OCI-LY1 (cell line): ENCODE data around the gene C1orf159.

Source experiments
- H2AFZ ChIP-seq: fragments of 200-600 bp; sonication (generic), shearing (Covaris generic); 2 replicates; pipeline ENCODE4 v1.6.0; 2014; ENCODE audit warnings: antibody characterized with exemption, mild to moderate bottlenecking, low read length
- H3F3A ChIP-seq: fragments of 200-600 bp; sonication (generic), shearing (Covaris generic); 2 replicates; pipeline ENCODE4 v1.6.0; 2014; ENCODE audit warnings: mild to moderate bottlenecking, antibody characterized with exemption, low read length, moderate library complexity; ENCODE audit not compliant: insufficient read depth
- H3K27ac ChIP-seq: fragments of 200-600 bp; sonication (generic); 2 replicates; pipeline ENCODE4 v1.5.1; 2014; ENCODE audit warnings: low read length, mixed run types, mild to moderate bottlenecking, low read depth; ENCODE audit not compliant: poor library complexity, severe bottlenecking
- H3K27me3 ChIP-seq: fragments of 200-600 bp; sonication (generic); 2 replicates; pipeline ENCODE4 v1.6.0; 2014; ENCODE audit warnings: antibody characterized with exemption, mild to moderate bottlenecking, low read length, moderate library complexity; ENCODE audit not compliant: insufficient read depth
- H3K36me3 ChIP-seq: fragments of 200-600 bp; sonication (generic); 2 replicates; pipeline ENCODE4 v1.6.1; 2014; ENCODE audit warnings: mild to moderate bottlenecking, antibody characterized with exemption, low read length, moderate library complexity, mixed read lengths; ENCODE audit not compliant: insufficient read depth
- H3K4me1 ChIP-seq: fragments of 200-600 bp; sonication (generic); 2 replicates; pipeline ENCODE4 v1.5.1; 2014; ENCODE audit warnings: mild to moderate bottlenecking, low read length, moderate library complexity; ENCODE audit not compliant: insufficient read depth, severe bottlenecking
- H3K4me2 ChIP-seq: fragments of 200-600 bp; sonication (generic), shearing (Covaris generic); 2 replicates; pipeline ENCODE4 v1.6.1; 2014; ENCODE audit warnings: low read length
- H3K4me3 ChIP-seq: fragments of 200-600 bp; sonication (generic); 2 replicates; pipeline ENCODE4 v1.5.1; 2014; ENCODE audit warnings: low read length, low read depth, mild to moderate bottlenecking, mixed read lengths; ENCODE audit not compliant: poor library complexity, severe bottlenecking
- H3K79me2 ChIP-seq: fragments of 200-600 bp; shearing (Covaris generic); 2 replicates; pipeline ENCODE4 v1.6.1; 2016; ENCODE audit warnings: mixed run types, low read length, mixed read lengths; ENCODE audit not compliant: insufficient read depth
- H3K9ac ChIP-seq: fragments of 200-600 bp; sonication (generic), shearing (Covaris generic); 2 replicates; pipeline ENCODE4 v1.6.1; 2014; ENCODE audit warnings: mild to moderate bottlenecking, low read length, mixed read lengths
- H3K9me2 ChIP-seq: fragments of 200-600 bp; sonication (generic), shearing (Covaris generic); 2 replicates; pipeline ENCODE4 v1.6.1; 2014; ENCODE audit warnings: low read depth, mild to moderate bottlenecking, low read length, mixed read lengths
- H3K9me3 ChIP-seq: fragments of 200-600 bp; shearing (Covaris generic); 2 replicates; pipeline ENCODE4 v1.6.1; 2014; ENCODE audit warnings: low read length, mixed read lengths
- H4K20me1 ChIP-seq: fragments of 200-600 bp; sonication (generic), shearing (Covaris generic); 2 replicates; pipeline ENCODE4 v1.6.0; 2016; ENCODE audit warnings: mild to moderate bottlenecking, low read length; ENCODE audit not compliant: insufficient read depth
- EZH2 ChIP-seq: fragments of 200-600 bp; sonication (generic), shearing (Covaris generic); IDR thresholded peaks from 2 replicates; pipeline ENCODE4 v1.8.0; 2017; ENCODE audit warnings: borderline replicate concordance, mixed run types, mild to moderate bottlenecking, antibody characterized with exemption, low read length, moderate library complexity, mixed read lengths
- TF ChIP-seq, protein P1 (sequence below): fragments of 200-600 bp; sonication (generic), shearing (Covaris generic); IDR thresholded peaks from 2 replicates; pipeline ENCODE4 v1.5.1; 2017; ENCODE audit warnings: mild to moderate bottlenecking, antibody characterized with exemption, low read length, moderate library complexity, mixed read lengths

Gene C1orf159

DNA sequence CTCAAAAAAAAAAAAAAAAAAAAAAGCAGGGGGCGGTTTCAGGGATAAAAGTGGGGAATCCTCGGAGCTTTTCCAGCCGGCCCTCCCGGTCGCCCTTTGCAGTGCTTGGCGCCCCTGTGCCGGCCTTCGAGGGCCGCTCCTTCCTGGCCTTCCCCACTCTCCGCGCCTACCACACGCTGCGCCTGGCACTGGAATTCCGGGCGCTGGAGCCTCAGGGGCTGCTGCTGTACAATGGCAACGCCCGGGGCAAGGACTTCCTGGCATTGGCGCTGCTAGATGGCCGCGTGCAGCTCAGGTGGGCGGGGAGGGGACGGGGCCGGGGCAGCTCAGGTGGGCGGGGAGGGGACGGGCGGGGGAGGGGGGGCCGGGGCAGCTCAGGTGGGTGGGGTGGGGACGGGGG, 67.1 kb downstream of the C1orf159 start:
- no peaks in the 10 kb centered on the region for H3K9me2 ChIP-seq
- H3K9ac ChIP-seq: no peak overlapping the region
- no peak overlapping the region for H3K4me2 ChIP-seq
- no peaks in the 10 kb centered on the region for H3K4me1 ChIP-seq
- no peak overlapping the region for H3K27ac ChIP-seq
- no peak overlapping the region for H2AFZ ChIP-seq
- H3K36me3 ChIP-seq: no peaks in the 10 kb centered on the region
- no peak for TF ChIP-seq EZH2
- TF ChIP-seq, protein P1, sequence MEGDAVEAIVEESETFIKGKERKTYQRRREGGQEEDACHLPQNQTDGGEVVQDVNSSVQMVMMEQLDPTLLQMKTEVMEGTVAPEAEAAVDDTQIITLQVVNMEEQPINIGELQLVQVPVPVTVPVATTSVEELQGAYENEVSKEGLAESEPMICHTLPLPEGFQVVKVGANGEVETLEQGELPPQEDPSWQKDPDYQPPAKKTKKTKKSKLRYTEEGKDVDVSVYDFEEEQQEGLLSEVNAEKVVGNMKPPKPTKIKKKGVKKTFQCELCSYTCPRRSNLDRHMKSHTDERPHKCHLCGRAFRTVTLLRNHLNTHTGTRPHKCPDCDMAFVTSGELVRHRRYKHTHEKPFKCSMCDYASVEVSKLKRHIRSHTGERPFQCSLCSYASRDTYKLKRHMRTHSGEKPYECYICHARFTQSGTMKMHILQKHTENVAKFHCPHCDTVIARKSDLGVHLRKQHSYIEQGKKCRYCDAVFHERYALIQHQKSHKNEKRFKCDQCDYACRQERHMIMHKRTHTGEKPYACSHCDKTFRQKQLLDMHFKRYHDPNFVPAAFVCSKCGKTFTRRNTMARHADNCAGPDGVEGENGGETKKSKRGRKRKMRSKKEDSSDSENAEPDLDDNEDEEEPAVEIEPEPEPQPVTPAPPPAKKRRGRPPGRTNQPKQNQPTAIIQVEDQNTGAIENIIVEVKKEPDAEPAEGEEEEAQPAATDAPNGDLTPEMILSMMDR: no peak
- no peak overlapping the region for H3K4me3 ChIP-seq
- H3K27me3 ChIP-seq: no peaks in the 10 kb centered on the region; the same call in 1 of the 2 replicates
- no peaks in the 10 kb centered on the region for H3K9me3 ChIP-seq
- no peaks in the 10 kb centered on the region for H4K20me1 ChIP-seq
- H3F3A ChIP-seq: no peaks in the 10 kb centered on the region
- H3K79me2 ChIP-seq: no peaks in the 10 kb centered on the region

DNA sequence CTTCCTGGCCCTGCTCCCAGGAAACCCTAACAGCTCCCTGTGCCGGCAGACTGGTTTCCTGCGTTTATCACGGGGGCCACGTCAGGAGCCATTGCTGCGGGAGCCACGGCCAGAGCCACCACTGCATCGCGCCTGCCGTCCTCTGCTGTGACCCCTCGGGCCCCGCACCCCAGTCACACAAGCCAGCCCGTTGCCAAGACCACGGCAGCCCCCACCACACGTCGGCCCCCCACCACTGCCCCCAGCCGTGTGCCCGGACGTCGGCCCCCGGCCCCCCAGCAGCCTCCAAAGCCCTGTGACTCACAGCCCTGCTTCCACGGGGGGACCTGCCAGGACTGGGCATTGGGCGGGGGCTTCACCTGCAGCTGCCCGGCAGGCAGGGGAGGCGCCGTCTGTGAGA, 67.9 kb downstream of the C1orf159 start:
- Histone ChIP-seq H3K27me3 (no peaks in the 10 kb centered on the region; the same call in 1 of the 2 replicates), H3F3A (no peaks in the 10 kb centered on the region), H3K27ac (no peak overlapping the region), H2AFZ (no peak overlapping the region), H3K9me2 (no peaks in the 10 kb centered on the region), H3K9me3 (no peaks in the 10 kb centered on the region), H3K79me2 (no peaks in the 10 kb centered on the region), H3K36me3 (no peaks in the 10 kb centered on the region), H3K4me2 (no peak overlapping the region), H3K9ac (no peak overlapping the region), H4K20me1 (no peaks in the 10 kb centered on the region), H3K4me3 (no peak overlapping the region), H3K4me1 (no peaks in the 10 kb centered on the region)
- TF ChIP-seq, protein P1: no peak
- TF ChIP-seq EZH2: no peak

DNA sequence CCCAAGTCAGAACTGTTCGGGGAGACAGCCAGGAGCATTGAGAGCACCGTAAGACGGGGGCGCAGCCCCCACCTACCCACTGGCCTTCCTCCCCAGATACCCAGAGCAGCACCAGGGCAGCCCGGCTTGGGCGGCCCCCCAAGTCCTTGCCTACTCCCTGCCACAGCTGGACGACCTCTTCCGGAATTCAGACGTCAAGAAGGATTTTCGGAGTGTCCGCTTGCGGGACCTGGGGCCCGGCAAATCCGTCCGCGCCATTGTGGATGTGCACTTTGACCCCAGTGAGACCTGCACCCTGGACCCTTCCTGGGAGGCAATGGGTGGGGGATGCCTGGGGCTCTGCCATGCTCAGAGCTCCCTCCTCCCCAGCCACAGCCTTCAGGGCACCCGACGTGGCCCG, 68.5 kb downstream of the C1orf159 start:
- H3F3A ChIP-seq: no peaks in the 10 kb centered on the region
- no peaks in the 10 kb centered on the region for H3K79me2 ChIP-seq
- no peak overlapping the region for H3K27ac ChIP-seq
- H3K4me2 ChIP-seq: no peak overlapping the region
- no peak overlapping the region for H3K9ac ChIP-seq
- H3K4me3 ChIP-seq: no peak overlapping the region
- H3K36me3 ChIP-seq: no peaks in the 10 kb centered on the region
- no peak for TF ChIP-seq EZH2
- TF ChIP-seq, protein P1: no peak
- no peaks in the 10 kb centered on the region for H3K9me2 ChIP-seq
- H3K27me3 ChIP-seq: no peaks in the 10 kb centered on the region; the same call in 1 of the 2 replicates
- H3K9me3 ChIP-seq: no peaks in the 10 kb centered on the region
- H3K4me1 ChIP-seq: no peaks in the 10 kb centered on the region
- H4K20me1 ChIP-seq: no peaks in the 10 kb centered on the region
- H2AFZ ChIP-seq: no peak overlapping the region
